ENCODE data around the gene TROAP. TPM values are rescaled to one million over a fixed set of nuclear protein-coding genes. Genes with fewer than 3 reads are reported as not detected.

TROAP gene
- polyA plus RNA-seq, 3 donors = 0.05 TPM; not detected in 2

DNA sequence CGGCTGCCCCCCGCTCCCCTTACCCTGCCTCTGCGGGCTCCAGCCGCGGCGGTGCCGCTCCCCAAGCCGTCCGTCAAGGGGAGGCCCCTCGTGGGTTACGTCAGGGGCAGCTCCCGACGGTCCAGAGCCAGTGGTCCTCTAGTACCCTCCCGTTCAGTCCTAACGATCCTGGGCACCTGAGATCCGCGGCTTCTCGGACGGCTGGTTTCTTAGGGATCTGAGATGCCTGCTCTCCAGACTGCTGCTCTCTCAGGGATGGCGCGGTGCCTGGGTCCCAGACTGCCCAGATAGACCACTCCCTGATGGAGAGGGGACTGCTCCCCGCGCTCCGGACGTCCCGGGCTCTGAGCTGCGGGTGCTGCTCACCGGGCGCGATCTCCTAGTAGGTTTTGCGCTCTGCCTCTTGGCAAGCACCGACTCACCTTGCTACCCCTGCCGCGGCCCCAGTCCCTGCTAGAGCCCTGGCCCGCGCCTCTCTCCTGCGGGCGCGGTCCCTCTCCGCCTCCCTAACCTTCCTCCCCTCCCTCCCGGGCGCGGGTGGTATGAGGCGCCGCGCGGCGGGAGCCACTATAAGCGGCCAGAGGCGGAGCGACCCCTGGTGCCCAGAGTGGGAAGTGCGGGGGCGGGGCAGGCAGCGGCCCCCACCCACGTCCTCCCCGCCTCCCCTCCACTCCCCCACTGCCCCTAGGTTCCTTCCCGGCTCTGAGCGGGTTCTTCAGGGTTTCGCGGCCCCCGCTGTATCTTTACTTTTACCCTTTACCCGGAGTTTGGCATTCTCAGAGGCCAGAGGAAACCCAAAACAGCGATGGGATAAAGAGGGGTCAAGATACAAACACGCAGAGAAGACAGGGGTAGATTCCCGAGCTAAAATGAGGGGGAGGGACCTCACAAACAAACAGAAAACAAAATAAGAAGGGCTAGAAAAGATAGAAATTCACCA is 13.9 kb downstream of the TROAP start, which contains the start of gene C1QL4:
C1QL4 (minus strand) TSS at position 544 of the 940 bp plus-strand sequence. CDS start 711 bp downstream, outside the sequence.
- H3K36me3 ChIP-seq (replicated peaks in 1 of 2; ENCODE audit: control insufficient read depth in 1 of 2, insufficient read depth in 2 of 2, low read length in 2 of 2) = no peaks in the 10 kb centered on the region
- peaks cover 0 to 28% of the 10 kb centered on the region in 2 donors for H3K9me3 ChIP-seq (replicated peaks in 1 of 2; ENCODE audit: control insufficient read depth in 1 of 2, insufficient read depth in 1 of 2, low read length in 2 of 2)
- Mint-ChIP-seq H3K9me3 (peaks cover 0 to 27% (median 11%) of the 10 kb centered on the region in 7 donors), H3K27me3 (ENCODE audit: low read depth in 3 of 3) (peaks cover 95 to 100% (median 96%) of the 10 kb centered on the region in 3 donors), H3K4me3 (peak within 1 kb of the TSS; percentile 62 to 88), H3K4me1 (peaks cover 34% of the 10 kb centered on the region), H3K36me3 (peaks cover 12 to 15% of the 10 kb centered on the region in 2 donors), H3K27ac (no peak within 1 kb of the TSS)
- TF ChIP-seq, protein P1, sequence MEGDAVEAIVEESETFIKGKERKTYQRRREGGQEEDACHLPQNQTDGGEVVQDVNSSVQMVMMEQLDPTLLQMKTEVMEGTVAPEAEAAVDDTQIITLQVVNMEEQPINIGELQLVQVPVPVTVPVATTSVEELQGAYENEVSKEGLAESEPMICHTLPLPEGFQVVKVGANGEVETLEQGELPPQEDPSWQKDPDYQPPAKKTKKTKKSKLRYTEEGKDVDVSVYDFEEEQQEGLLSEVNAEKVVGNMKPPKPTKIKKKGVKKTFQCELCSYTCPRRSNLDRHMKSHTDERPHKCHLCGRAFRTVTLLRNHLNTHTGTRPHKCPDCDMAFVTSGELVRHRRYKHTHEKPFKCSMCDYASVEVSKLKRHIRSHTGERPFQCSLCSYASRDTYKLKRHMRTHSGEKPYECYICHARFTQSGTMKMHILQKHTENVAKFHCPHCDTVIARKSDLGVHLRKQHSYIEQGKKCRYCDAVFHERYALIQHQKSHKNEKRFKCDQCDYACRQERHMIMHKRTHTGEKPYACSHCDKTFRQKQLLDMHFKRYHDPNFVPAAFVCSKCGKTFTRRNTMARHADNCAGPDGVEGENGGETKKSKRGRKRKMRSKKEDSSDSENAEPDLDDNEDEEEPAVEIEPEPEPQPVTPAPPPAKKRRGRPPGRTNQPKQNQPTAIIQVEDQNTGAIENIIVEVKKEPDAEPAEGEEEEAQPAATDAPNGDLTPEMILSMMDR (IDR thresholded peaks at IDR 0.05) = peak; percentile 99
- no peak within 1 kb of the TSS for H3K9ac ChIP-seq (ENCODE audit: insufficient read depth, low read length, poor library complexity, severe bottlenecking)
- intact Hi-C loops (cut with micrococcal nuclease) = loop anchor here in 1 of 2 donors (1.0 kb wide), 1 partner anchor 49 kb away; no protein-coding TSS in a partner anchor
- WGBS (ENCODE audit: insufficient coverage) = 4% methylated on average over 54 of the region's 65 CpGs
- H2AFZ ChIP-seq (ENCODE audit: insufficient read depth, low read depth, low read length, poor library complexity, severe bottlenecking) = peak within 1 kb of the TSS; percentile 65
- H3K4me2 ChIP-seq (replicated peaks; ENCODE audit: extremely low read depth, low read length, poor library complexity, severe bottlenecking) = peak within 1 kb of the TSS; percentile 79
- H3K79me2 ChIP-seq (ENCODE audit: insufficient read depth, low read length) = no peaks in the 10 kb centered on the region
- no peak within 1 kb of the TSS for H3K27ac ChIP-seq (ENCODE audit: low read depth in 1 of 2, low read length in 2 of 2)
- peak within 1 kb of the TSS; percentile 5 to 69 (median 24) for H3K4me3 ChIP-seq (replicated peaks in 1 of 3; ENCODE audit: low read depth in 2 of 3, low read length in 3 of 3)
- peaks cover 13 to 24% of the 10 kb centered on the region in 2 donors for H3K4me1 ChIP-seq (ENCODE audit: control insufficient read depth in 1 of 2, insufficient read depth in 2 of 2, low read length in 2 of 2)
- no peaks in the 10 kb centered on the region for H4K20me1 ChIP-seq (ENCODE audit: insufficient read depth, low read length)
- DNase-seq = peak; percentile 69 to 75 (median 73)
- peaks cover 82 to 99% of the 10 kb centered on the region in 2 donors for H3K27me3 ChIP-seq (ENCODE audit: control insufficient read depth in 2 of 2, insufficient read depth in 2 of 2, low read length in 2 of 2)

DNA sequence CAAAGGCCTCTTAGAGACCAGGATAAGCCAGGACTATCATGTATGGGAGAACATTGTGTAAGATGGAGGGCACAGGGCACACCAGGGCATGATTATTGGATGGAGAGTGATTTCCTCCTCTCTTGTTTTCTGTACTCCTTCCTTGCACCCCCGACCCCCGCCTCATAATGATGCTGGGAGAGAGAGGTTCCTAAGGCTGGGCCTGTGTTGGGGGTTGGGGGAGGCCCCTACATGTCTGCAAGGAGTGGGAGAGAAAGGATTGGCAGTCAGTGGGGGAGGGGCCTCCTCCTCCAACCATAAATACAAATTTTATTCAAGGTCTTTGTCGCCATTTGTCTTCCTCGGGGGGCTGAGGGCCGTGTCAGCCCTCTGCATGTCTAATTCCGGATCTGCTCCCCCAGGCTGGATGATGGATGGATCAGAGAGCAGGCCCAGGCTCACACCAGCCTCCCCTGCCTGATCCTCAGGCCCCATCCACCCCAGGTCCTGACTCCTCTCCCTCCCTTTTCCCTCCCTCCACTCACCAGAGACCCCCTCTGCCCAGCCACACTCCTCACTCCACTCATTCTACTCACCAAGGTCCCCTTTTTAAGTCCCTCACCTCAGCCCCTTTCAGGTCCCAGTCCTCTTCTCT is 15.9 kb downstream of the TROAP start:
- Histone ChIP-seq H3K27ac (ENCODE audit: low read depth in 1 of 2, low read length in 2 of 2) (no peak overlapping the region), H4K20me1 (ENCODE audit: insufficient read depth, low read length) (no peaks in the 10 kb centered on the region), H3K79me2 (ENCODE audit: insufficient read depth, low read length) (no peaks in the 10 kb centered on the region), H3K9ac (ENCODE audit: insufficient read depth, low read length, poor library complexity, severe bottlenecking) (no peak overlapping the region), H3K4me3 (replicated peaks in 1 of 3; ENCODE audit: low read depth in 2 of 3, low read length in 3 of 3) (no peak overlapping the region), H3K9me3 (replicated peaks in 1 of 2; ENCODE audit: control insufficient read depth in 1 of 2, insufficient read depth in 1 of 2, low read length in 2 of 2) (peaks cover 0 to 40% of the 10 kb centered on the region in 2 donors), H3K36me3 (replicated peaks in 1 of 2; ENCODE audit: control insufficient read depth in 1 of 2, insufficient read depth in 2 of 2, low read length in 2 of 2) (no peaks in the 10 kb centered on the region), H3K27me3 (ENCODE audit: control insufficient read depth in 2 of 2, insufficient read depth in 2 of 2, low read length in 2 of 2) (peaks cover 82 to 99% of the 10 kb centered on the region in 2 donors), H3K4me1 (ENCODE audit: control insufficient read depth in 1 of 2, insufficient read depth in 2 of 2, low read length in 2 of 2) (peaks cover 27 to 38% of the 10 kb centered on the region in 2 donors), H2AFZ (ENCODE audit: insufficient read depth, low read depth, low read length, poor library complexity, severe bottlenecking) (no peak overlapping the region), H3K4me2 (replicated peaks; ENCODE audit: extremely low read depth, low read length, poor library complexity, severe bottlenecking) (no peak overlapping the region)
- H3K36me3 Mint-ChIP-seq = peaks cover 4 to 12% of the 10 kb centered on the region in 2 donors
- H3K9me3 Mint-ChIP-seq = peaks cover 0 to 31% (median 13%) of the 10 kb centered on the region in 7 donors
- H3K27ac Mint-ChIP-seq = no peak overlapping the region
- no peak for DNase-seq
- H3K4me1 Mint-ChIP-seq = peaks cover 33% of the 10 kb centered on the region
- H3K4me3 Mint-ChIP-seq = peak overlapping the region in 1 of 2 donors; percentile 88
- TF ChIP-seq, protein P1 (IDR thresholded peaks at IDR 0.05) = no peak
- intact Hi-C loops (cut with micrococcal nuclease) = no loop called here
- H3K27me3 Mint-ChIP-seq (ENCODE audit: low read depth in 3 of 3) = peaks cover 94 to 100% (median 96%) of the 10 kb centered on the region in 3 donors
- WGBS (ENCODE audit: insufficient coverage) = 79% methylated on average over 3 of the region's 6 CpGs

Data from CD14-positive monocyte (primary cell).